ENCODE measurements around the gene MYZAP. TPM values are rescaled to one million over a fixed set of nuclear protein-coding genes. Genes with fewer than 3 reads are reported as not detected.
A peak's percentile ranks its signal among the peaks of the same experiment; 100 is the strongest.

The MYZAP gene
- total RNA-seq, 1 experiment from 2014 or later = 0.35 TPM

- no peaks in the 10 kb centered on the region for H3K36me3 ChIP-seq (replicated peaks; ENCODE audit: control insufficient read depth, insufficient read depth, low read length)
- no peak overlapping the region for H3K4me3 ChIP-seq (ENCODE audit: insufficient read depth, low read depth, low read length)
- DNase-seq = no peak
- no peaks in the 10 kb centered on the region for H3K27me3 ChIP-seq (ENCODE audit: control insufficient read depth, insufficient read depth, low read length)
Observed at GRCh38 chr15:57690341-57690966, 98.8 kb downstream of the MYZAP start.

- no peak for DNase-seq
- no peaks in the 10 kb centered on the region for H3K36me3 ChIP-seq (replicated peaks; ENCODE audit: control insufficient read depth, insufficient read depth, low read length)
- H3K27me3 ChIP-seq (ENCODE audit: control insufficient read depth, insufficient read depth, low read length) = no peaks in the 10 kb centered on the region
- no peak overlapping the region for H3K4me3 ChIP-seq (ENCODE audit: insufficient read depth, low read depth, low read length)
Observed at GRCh38 chr15:57691082-57691481, 99.4 kb downstream of the MYZAP start.

- no peak for DNase-seq
Observed at GRCh38 chr15:57692709-57693108, 101.0 kb downstream of the MYZAP start.

GRCh38 chr15:57694279-57694678 lies 102.6 kb downstream of the MYZAP start:
- H3K27me3 ChIP-seq (ENCODE audit: control insufficient read depth, insufficient read depth, low read length) = no peaks in the 10 kb centered on the region
- H3K4me3 ChIP-seq (ENCODE audit: insufficient read depth, low read depth, low read length) = no peak overlapping the region
- H3K36me3 ChIP-seq (replicated peaks; ENCODE audit: control insufficient read depth, insufficient read depth, low read length) = no peaks in the 10 kb centered on the region
- DNase-seq = no peak

More at GRCh38 chr15:57692709-57693108, 101.0 kb downstream of the MYZAP start:
- H3K27me3 ChIP-seq (ENCODE audit: control insufficient read depth, insufficient read depth, low read length) = no peaks in the 10 kb centered on the region
- H3K36me3 ChIP-seq (replicated peaks; ENCODE audit: control insufficient read depth, insufficient read depth, low read length) = no peaks in the 10 kb centered on the region
- no peak overlapping the region for H3K4me3 ChIP-seq (ENCODE audit: insufficient read depth, low read depth, low read length)

GRCh38 chr15:57696146-57696545 lies 104.4 kb downstream of the MYZAP start:
- no peak for DNase-seq
- Histone ChIP-seq H3K4me3 (ENCODE audit: insufficient read depth, low read depth, low read length) (no peak overlapping the region), H3K27me3 (ENCODE audit: control insufficient read depth, insufficient read depth, low read length) (no peaks in the 10 kb centered on the region), H3K36me3 (replicated peaks; ENCODE audit: control insufficient read depth, insufficient read depth, low read length) (no peaks in the 10 kb centered on the region)

GRCh38 chr15:57697588-57697987 lies 105.9 kb downstream of the MYZAP start:
- DNase-seq = no peak
- Histone ChIP-seq H3K4me3 (ENCODE audit: insufficient read depth, low read depth, low read length) (no peak overlapping the region), H3K36me3 (replicated peaks; ENCODE audit: control insufficient read depth, insufficient read depth, low read length) (no peaks in the 10 kb centered on the region), H3K27me3 (ENCODE audit: control insufficient read depth, insufficient read depth, low read length) (peaks cover 1% of the 10 kb centered on the region; the same call in 1 of the 2 replicates)

GRCh38 chr15:57698243-57698642 lies 106.5 kb downstream of the MYZAP start:
- DNase-seq = no peak
- Histone ChIP-seq H3K4me3 (ENCODE audit: insufficient read depth, low read depth, low read length) (no peak overlapping the region), H3K36me3 (replicated peaks; ENCODE audit: control insufficient read depth, insufficient read depth, low read length) (no peaks in the 10 kb centered on the region), H3K27me3 (ENCODE audit: control insufficient read depth, insufficient read depth, low read length) (peaks cover 2% of the 10 kb centered on the region; the same call in 1 of the 2 replicates)

- Histone ChIP-seq H3K27me3 (ENCODE audit: control insufficient read depth, insufficient read depth, low read length) (peaks cover 2% of the 10 kb centered on the region; the same call in 1 of the 2 replicates), H3K36me3 (replicated peaks; ENCODE audit: control insufficient read depth, insufficient read depth, low read length) (no peaks in the 10 kb centered on the region), H3K4me3 (ENCODE audit: insufficient read depth, low read depth, low read length) (no peak overlapping the region)
- no peak for DNase-seq
Observed at GRCh38 chr15:57698991-57699390, 107.3 kb downstream of the MYZAP start.

- no peak for DNase-seq
- Histone ChIP-seq H3K36me3 (replicated peaks; ENCODE audit: control insufficient read depth, insufficient read depth, low read length) (no peaks in the 10 kb centered on the region), H3K27me3 (ENCODE audit: control insufficient read depth, insufficient read depth, low read length) (peaks cover 2% of the 10 kb centered on the region; the same call in 1 of the 2 replicates), H3K4me3 (ENCODE audit: insufficient read depth, low read depth, low read length) (no peak overlapping the region)
Observed at GRCh38 chr15:57703387-57703786, 111.7 kb downstream of the MYZAP start.

GRCh38 chr15:57704441-57704840 lies 112.7 kb downstream of the MYZAP start:
- Histone ChIP-seq H3K27me3 (ENCODE audit: control insufficient read depth, insufficient read depth, low read length) (peaks cover 2% of the 10 kb centered on the region; the same call in 1 of the 2 replicates), H3K36me3 (replicated peaks; ENCODE audit: control insufficient read depth, insufficient read depth, low read length) (peaks cover 2% of the 10 kb centered on the region; the same call in 1 of the 2 replicates), H3K4me3 (ENCODE audit: insufficient read depth, low read depth, low read length) (no peak overlapping the region)
- DNase-seq = no peak

GRCh38 chr15:57705746-57706404 lies 114.2 kb downstream of the MYZAP start:
- H3K4me3 ChIP-seq (ENCODE audit: insufficient read depth, low read depth, low read length) = peak overlapping the region; percentile 80; the same call in 1 of the 2 replicates
- H3K36me3 ChIP-seq (replicated peaks; ENCODE audit: control insufficient read depth, insufficient read depth, low read length) = peaks cover 9% of the 10 kb centered on the region
- H3K27me3 ChIP-seq (ENCODE audit: control insufficient read depth, insufficient read depth, low read length) = peaks cover 2% of the 10 kb centered on the region; the same call in 1 of the 2 replicates
- DNase-seq = no peak

- peaks cover 12% of the 10 kb centered on the region for H3K36me3 ChIP-seq (replicated peaks; ENCODE audit: control insufficient read depth, insufficient read depth, low read length)
- H3K27me3 ChIP-seq (ENCODE audit: control insufficient read depth, insufficient read depth, low read length) = peaks cover 2% of the 10 kb centered on the region; the same call in 1 of the 2 replicates
- peak within 1 kb of the TSS; percentile 80 for H3K4me3 ChIP-seq (ENCODE audit: insufficient read depth, low read depth, low read length)
- peak; percentile 71 for DNase-seq
Observed at GRCh38 chr15:57706405-57707209, 114.9 kb downstream of the MYZAP start, which contains the start of gene POLR2M. Gene POLR2M, plus strand, starts transcription at chr15:57706714. Its CDS starts 129 bp downstream, at chr15:57706843.

- H3K4me3 ChIP-seq (ENCODE audit: insufficient read depth, low read depth, low read length) = no peak overlapping the region
- H3K36me3 ChIP-seq (replicated peaks; ENCODE audit: control insufficient read depth, insufficient read depth, low read length) = peaks cover 22% of the 10 kb centered on the region
- no peaks in the 10 kb centered on the region; the same call in 1 of the 2 replicates for H3K27me3 ChIP-seq (ENCODE audit: control insufficient read depth, insufficient read depth, low read length)
- no peak for DNase-seq
Observed at GRCh38 chr15:57708047-57708446, 116.3 kb downstream of the MYZAP start.

- H3K27me3 ChIP-seq (ENCODE audit: control insufficient read depth, insufficient read depth, low read length) = no peaks in the 10 kb centered on the region
- no peak for DNase-seq
- no peak overlapping the region for H3K4me3 ChIP-seq (ENCODE audit: insufficient read depth, low read depth, low read length)
Observed at GRCh38 chr15:57718309-57718708, 126.6 kb downstream of the MYZAP start.

More at GRCh38 chr15:57718309-57718708, 126.6 kb downstream of the MYZAP start:
- H3K36me3 ChIP-seq (replicated peaks; ENCODE audit: control insufficient read depth, insufficient read depth, low read length) = peaks cover 6% of the 10 kb centered on the region
